CD4-positive, alpha-beta T cell treated with Interleukin-17A for 1 hour (primary cell): ENCODE results near the gene C14orf119.
A peak's percentile ranks its signal among the peaks of the same experiment; 100 is the strongest.

Experiments
- DNase-seq: peaks from one replicate; pipeline ENCODE4 v3.0.0-alpha.2; 2020

Gene C14orf119

GRCh38 chr14:23112359-23113178 lies 17.3 kb downstream of the C14orf119 start:
- no peak for DNase-seq

DNA sequence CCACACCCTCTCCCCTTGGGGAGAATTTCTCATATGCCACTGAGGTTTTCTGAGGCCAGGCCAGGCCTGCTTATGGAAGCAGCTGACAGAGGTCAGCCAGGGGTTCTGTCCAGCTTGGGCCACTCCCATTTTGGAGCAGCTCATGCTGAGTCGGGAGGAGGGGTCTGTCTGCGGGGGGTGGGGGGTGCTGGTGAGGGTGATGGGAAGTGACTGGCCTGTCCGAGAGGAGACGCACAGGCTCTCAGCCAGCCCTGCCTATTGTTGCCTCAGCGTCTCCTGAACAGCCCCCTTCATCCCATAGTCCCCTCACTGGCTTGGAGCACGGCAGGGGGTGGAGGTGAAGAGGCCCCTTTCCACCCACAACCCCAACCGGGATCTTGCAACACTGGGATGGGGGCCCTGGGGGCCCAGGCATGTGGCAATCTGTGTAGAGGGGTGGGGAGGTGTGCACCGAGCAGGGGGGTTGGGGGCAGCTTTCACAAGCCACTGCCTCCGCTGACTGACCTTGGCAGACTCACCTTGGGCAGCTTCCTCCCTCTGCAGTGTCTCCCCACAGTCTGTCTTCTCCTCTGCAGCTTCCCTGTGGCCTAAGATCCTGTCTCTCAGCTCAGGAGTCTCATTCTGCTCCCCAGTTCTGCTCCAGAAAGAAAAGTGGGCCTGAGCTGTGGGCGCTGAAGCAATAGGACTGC lies 18.3 kb downstream of the C14orf119 start:
- no peak for DNase-seq

DNA sequence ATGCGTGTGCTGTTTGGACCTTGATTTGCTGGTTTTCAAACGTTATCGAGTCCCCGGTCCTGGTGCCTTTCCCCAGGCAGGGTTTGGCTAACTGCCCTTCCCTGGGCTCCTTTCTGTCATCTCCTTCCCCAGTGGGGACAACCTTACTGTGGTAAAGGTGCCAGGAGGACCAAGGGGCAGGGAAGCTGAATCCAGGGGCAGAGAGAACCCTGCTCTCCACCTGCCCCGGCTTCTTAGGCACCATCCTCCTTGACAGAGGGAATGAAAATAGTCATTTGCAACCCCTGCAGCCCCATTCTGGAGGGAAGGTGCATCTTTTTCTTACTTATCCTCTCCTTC lies 18.8 kb downstream of the C14orf119 start:
- DNase-seq, result no peak

DNA sequence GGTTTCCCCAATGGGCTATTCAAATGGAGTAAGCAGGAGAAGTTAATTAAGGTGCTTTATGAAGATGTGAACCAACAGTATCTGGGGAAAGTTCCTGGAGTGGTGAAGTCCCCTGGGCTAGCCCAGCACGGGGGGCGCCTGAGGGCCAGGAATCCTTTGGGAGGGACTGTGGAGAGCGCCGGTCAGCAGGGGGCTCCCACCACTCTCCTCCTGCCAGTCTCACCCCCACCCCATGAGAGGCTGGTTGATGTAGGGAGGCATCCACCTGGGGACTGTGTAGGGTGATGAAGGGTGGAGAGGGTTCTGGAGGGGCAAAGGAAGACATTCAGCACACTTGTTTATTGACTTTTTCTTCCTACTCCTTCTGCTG lies 19.3 kb downstream of the C14orf119 start:
- no peak for DNase-seq

DNA sequence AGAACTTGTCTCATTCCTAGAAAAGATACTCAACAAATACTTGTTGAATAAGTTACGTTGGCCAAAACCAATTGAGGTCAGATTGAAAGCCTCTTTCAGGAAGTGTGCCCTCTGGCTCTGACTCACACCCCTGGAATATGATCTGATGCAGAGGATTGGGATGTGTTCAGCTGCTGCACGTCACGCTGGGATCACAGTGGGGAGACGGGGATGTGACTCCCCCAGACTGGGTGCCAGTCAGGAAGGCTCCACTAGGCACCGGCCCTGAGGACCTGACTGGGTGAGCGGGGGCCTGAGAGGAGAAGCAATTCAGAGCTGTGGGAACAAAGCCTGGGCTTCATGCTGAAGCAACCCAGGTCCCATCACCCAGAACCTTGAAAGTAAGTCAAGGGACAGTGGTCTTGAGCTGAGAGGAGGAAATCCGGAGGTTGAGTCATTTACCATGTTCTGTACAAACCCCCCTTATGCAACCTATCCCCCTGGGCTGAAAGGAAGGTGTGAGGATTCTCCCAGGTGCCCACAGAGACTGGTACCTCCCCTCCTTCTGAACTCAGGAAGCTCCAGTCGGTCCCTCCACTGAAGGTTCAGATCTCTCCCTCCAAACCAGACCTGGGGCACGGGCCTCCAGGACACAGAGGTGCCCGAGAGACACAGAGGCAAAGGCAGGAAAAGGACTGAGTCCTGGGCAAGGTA lies 19.9 kb downstream of the C14orf119 start:
- DNase-seq, result no peak

DNA sequence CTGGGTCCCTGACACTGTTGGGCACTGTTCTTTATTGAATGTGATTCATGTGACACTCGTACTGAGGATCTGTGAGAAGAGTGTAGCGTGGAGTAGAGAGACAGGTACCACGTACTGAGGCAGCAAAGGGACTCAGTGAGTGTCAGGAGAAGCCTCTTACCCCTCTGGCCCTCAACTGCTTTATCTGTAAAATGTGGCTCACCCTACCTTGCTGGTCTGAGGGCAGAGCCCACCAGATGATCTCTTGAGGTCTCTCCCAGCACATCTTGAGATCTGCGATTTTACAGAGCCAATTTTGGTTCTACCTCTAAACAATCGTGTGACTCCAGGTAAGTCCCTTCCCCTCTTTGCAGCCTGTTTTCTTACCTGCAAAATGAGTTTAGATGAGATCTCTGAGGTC lies 20.6 kb downstream of the C14orf119 start:
- DNase-seq, result no peak

GRCh38 chr14:23117371-23118020 lies 22.2 kb downstream of the C14orf119 start:
- no peak for DNase-seq

DNA sequence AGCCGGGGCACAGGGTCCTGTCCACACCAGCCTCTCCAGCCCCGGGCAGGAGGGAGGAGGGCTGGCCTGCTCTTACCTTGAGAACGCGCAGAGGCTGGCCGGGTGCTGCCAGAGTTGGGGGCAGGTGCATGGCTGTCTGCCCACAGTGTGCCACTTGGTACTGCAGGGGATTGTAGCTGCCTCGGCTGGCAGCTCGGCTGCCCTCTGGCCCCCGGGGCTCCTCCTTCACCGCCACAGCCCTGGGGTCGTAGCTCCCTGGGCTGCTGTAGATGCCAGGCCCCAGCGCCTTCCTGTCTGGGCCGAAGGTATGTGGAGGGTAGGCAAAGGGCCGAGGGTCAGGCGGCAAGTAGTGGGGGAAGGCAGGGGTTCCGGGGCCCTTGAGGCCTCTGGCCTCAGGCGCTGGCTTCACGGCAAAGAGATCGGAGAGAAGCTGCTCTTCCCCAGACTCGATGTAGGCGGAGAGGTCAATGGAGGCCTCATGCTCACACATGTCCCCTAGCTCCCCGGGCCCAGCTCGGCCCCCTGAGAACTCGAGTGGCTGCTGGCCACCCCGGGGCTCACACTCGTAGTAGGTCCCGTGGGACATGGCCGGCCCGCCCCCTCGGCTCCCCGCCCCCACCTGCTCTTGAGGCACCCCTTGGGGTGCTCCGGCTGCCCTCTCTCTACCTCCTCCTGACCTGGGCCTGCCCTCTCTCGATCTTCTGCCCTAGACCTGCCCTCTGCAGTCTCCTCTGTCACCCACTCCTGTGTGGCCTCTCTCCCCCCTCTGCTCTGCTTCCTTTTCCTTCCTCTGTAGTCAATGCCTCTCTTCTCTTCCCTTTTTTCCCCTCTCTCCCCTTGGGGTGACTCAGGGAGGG lies 23.4 kb downstream of the C14orf119 start, which contains the start of gene CEBPE:
Gene CEBPE, minus strand, starts transcription at position 750 of the 857 bp plus-strand sequence. Its CDS starts 164 bp downstream, at position 586.
- no peak for DNase-seq

- DNase-seq, result peak; percentile 45
Measured at GRCh38 chr14:23119363-23120327, 24.3 kb downstream of the C14orf119 start.

DNA sequence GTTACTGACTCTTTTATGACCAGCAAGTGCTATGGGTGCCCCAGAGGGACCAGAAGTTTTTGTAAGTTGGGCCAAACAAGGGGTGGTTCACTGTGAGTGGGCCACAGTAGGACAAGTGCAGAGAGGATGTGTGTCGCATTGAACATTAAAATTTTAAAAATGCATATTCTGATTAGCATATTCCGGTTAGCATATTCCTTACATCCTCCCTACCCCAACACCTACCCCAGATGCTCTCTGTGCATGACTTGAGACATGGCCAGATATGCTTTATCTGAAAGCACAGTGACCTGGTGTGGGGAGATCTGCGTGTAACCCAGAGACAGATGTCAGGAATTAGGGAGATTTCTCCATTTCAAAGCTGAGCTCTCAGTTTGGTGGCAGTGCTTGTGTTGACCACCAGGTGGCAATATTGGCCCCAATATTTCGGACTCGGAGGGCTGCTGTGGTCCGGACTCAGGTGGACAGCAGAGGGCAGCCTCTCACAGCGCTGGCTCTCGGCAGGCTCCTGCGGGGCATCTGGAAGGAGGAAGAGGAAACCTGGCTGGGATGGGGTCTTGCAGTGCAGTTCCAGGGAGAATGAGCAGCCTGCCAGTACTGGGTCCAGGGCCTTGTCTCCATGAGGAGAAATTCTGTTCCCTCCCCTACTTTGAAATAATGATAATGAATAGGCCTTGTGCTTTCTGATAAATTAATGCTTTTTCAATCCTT lies 25.4 kb downstream of the C14orf119 start:
- DNase-seq, result peak; percentile 85

DNA sequence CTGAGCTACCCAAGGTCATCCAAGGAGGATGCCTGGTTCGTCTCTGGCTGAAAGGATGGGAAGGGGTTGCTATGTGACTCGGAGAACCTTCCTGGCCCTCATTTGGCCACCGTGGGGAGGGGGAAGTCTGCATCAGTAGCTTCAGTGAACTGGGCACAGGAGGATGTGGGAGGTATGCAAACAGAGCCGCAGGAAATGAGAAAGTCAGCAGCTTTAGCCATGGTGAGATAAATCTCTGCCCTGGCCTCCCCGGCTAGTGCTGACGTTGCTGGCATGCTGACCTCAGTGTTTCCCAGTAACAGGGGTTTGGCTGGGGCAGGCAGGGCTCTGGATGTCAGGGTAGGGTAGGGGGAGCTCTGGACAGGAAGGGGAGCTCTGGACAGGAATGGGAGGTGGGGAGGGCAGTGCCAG lies 26.1 kb downstream of the C14orf119 start:
- DNase-seq, result no peak

- DNase-seq, result no peak
Measured at GRCh38 chr14:23122086-23122485, 26.8 kb downstream of the C14orf119 start.

DNA sequence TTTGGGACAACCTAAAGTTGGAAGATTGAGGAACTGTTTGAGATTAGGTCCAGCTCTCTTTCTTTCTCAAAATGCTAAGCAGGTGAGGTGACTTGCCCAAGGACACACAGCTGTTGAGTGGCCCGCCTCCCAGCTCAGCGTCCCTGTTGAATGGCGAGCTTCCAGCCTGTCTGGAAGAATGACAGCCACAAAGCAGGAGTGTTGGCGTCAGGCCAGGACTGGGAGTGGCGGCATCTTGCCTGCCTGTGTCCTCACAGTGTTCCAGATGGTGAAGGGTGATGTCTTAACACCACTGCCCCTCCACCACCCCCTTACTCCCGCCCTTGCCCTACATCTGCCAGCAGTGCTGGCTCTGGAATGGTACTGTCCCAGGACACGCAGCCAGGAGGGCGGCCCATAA lies 28.1 kb downstream of the C14orf119 start:
- no peak for DNase-seq

DNA sequence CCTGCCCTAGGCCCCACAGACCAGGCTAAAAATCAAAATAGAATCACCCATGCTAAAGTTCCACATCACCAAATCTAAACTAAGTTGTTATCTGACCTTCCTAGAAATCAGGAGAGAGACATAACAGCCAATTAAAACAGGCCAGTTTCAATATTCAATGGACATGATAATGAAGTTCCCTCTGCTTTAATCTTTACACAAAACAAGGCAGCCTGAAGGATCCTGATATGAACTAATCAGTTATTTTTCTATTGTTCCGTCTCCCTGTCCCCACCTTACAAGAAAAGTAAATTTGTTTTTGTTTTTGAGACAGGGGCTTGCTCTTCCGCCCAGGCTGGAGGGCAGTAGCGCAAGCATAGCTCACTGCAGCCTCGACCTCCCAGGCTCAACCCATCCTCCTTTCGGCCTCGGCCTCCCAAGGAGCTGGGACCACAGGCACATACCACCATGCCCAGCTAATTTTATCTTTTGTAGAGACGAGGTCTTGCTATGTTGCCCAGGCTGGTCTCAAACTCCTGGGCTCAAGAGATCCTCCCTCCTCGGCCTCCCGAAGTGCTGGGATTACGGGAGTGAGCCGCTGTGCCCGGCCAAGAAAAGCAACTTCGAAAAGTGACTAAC lies 29.1 kb downstream of the C14orf119 start:
- no peak for DNase-seq

- DNase-seq, result no peak
Measured at GRCh38 chr14:23125011-23125410, 29.7 kb downstream of the C14orf119 start.

- DNase-seq, result no peak
Measured at GRCh38 chr14:23125933-23126524, 30.7 kb downstream of the C14orf119 start.

DNA sequence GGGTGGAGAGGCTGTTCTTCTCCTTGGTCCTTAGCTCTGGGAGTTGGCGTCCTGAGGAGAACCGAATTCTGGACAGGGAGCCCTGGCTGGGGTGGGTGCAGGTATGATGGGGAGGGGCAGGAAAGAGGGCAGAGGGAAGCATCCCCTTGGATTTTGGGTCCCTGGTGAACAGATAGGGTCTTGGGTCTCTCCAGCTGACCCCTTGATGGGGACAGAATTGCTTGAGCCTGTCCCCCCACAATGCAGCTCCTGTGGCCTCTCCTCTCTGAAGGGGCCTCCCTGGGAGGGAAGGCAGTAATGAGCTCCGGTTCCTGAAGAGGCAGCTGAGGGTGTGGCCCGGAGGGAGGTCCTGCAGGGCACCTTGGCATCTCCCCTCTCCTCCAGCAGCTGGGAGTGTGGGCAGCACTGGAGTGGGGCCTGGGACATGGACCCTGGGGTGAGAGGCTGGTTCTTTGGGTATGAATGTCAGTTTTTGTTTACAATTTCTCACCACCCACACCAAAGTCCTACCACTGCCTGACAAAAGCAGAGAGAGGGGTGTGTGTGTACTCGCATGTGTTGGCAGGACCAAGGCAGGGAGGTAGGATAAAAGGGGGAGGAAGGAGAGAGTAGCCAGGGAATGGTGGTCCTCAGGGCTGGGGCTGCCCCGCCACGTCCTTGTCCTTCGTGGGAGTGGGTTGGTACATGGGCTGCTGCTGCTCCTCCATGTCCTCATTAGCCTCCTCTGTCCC lies 31.4 kb downstream of the C14orf119 start:
- no peak for DNase-seq

DNA sequence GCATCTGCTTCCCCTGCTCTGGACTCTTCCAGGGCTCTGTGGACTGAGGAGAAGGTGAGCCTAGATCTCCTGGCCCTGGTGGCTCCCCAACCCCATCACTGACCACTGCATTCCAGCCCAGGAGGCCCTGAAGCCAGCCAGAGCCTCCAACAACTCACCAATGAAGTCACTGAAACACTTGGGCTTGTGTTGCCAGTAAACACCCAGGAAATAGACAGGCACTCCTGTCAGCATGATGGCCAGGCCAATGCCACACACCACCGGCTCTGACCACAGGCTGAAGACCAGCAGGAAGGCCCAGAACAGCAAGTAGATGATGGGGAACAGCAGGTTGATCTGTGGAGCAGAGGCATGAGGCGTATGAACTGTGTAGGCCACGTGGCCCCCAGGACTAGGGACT lies 32.6 kb downstream of the C14orf119 start:
- no peak for DNase-seq
